NK-92 treated with Interleukin-12 subunit alpha and Interleukin-12 subunit beta, amount 100 ng/mL, for 24 hours (cell line): ENCODE data around the gene EMP3.

Source experiments
- DNase-seq: peaks from one replicate; lab custom pipeline; 2025; lab: John Stamatoyannopoulos, UW

Gene EMP3

DNA sequence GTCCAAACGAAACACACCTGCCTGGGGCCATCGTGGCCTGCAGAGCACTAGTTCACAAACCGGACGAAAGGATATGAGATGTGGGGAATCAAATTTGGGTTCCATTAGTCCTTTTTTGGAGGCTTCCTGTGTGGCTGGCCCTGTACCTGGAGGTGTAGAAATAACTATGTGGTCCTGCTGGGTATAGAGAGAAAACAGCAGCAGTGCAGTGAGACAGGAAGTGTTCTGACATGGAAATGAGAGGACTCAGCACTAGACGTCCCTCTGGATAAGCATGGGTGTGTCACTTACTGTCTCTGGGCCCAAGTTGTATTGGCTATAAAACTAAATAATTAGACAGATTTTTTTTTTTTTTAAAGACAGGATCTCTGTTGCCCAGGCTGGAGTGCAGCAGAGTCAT is 53.7 kb downstream of the EMP3 start:
- DNase-seq = no peak
